Measurements from ENCODE around the gene ZNF175. TPM values are rescaled to one million over a fixed set of nuclear protein-coding genes. Genes with fewer than 3 reads are reported as not detected.
A peak's percentile ranks its signal among the peaks of the same experiment; 100 is the strongest.
"Not testable (repeated sequence)": the region's sequence is repeated elsewhere in the genome, so short reads cannot be mapped to it uniquely, and the experiment has no call there.

The ZNF175 gene
- total RNA-seq, 2 donors from 2014 or later, result 5.7 to 8.1 TPM

DNA sequence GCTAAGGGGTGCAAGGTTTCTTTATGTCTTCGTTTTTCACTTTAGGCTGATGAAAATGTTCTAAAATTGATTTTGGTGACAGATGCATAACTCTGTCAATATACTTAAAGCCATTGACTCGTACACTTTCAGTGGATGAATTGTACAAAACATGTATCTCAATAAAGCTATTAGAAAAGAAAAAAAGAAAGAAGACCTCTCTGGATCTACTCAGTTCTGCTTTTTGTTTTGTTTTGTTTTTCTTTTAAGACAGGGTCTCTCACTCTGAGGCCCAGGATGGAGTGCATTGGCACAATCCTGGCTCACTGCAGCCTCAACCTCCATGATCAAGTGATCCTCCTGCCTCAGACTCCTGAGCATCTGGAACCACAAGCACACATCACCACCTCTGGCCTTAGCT lies 55.6 kb downstream of the ZNF175 start:
- H3K27me3 ChIP-seq, result no peaks in the 10 kb centered on the region
- intact Hi-C loops (cut with DNase I), result no loop called here
- no peak overlapping the region for H3K9ac ChIP-seq (ENCODE audit: low read depth in 2 of 2, low read length in 2 of 2)
- no peaks in the 10 kb centered on the region for H3K4me1 ChIP-seq
- no peak for TF ChIP-seq CTCF (IDR thresholded peaks at IDR 0.05)
- no peak overlapping the region for H3K4me3 ChIP-seq
- no peaks in the 10 kb centered on the region for H3K9me3 ChIP-seq
- DNase-seq, result no peak
- no peak overlapping the region for H3K27ac ChIP-seq
- no peaks in the 10 kb centered on the region for H3K36me3 ChIP-seq

DNA sequence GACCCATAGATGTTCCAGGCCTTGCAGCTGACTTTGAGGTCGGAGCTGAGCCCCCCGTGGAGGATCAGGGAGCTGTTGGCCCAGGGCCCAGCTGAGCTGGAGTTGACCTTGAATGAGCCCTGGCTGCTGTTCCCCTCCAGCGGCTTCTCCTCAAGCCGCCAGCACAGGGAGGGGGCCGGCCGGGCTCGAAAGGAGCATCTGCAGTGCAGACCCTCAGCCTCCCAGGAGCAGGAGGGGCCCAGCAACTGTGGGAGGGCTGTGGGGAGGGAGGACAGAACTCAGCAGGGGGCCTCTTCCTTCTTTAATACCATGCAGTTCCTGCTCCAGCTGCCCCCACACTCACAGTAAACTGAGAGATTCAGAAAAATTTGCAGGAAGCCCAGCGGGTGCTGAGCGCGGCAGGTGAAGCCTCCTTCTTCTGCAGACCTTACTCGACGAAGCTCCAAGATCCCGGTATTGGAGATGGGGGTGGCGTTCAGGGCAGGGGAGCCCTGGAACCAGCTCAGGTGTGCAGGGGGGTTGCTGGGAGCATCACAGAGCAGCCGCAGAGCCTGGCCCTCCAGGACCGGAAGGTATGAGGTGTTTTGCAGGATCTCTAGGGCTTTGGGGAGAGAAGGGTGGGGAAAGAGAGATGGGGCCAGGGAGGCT lies 56.5 kb downstream of the ZNF175 start:
- no peak for DNase-seq
- intact Hi-C loops (cut with DNase I), result no loop called here
- Histone ChIP-seq H3K4me3 (no peak overlapping the region), H3K4me1 (no peaks in the 10 kb centered on the region), H3K9ac (ENCODE audit: low read depth in 2 of 2, low read length in 2 of 2) (no peak overlapping the region), H3K27me3 (no peaks in the 10 kb centered on the region), H3K9me3 (no peaks in the 10 kb centered on the region), H3K36me3 (no peaks in the 10 kb centered on the region), H3K27ac (no peak overlapping the region)
- no peak for TF ChIP-seq CTCF (IDR thresholded peaks at IDR 0.05)

- no peaks in the 10 kb centered on the region for H3K27me3 ChIP-seq
- no peak overlapping the region for H3K27ac ChIP-seq
- TF ChIP-seq CTCF (IDR thresholded peaks at IDR 0.05), result no peak
- H3K4me3 ChIP-seq, result no peak overlapping the region
- H3K9ac ChIP-seq (ENCODE audit: low read depth in 2 of 2, low read length in 2 of 2), result no peak overlapping the region
- H3K9me3 ChIP-seq, result no peaks in the 10 kb centered on the region
- no peak for DNase-seq
- intact Hi-C loops (cut with DNase I), result no loop called here
- no peaks in the 10 kb centered on the region for H3K4me1 ChIP-seq
- H3K36me3 ChIP-seq, result no peaks in the 10 kb centered on the region
These were observed 57.3 kb downstream of the ZNF175 start for GRCh38 chr19:51628153-51628939.

- H3K27ac ChIP-seq; H3K36me3 ChIP-seq; H3K9me3 ChIP-seq; H3K9ac ChIP-seq (ENCODE audit: low read depth in 2 of 2, low read length in 2 of 2); H3K4me3 ChIP-seq; H3K4me1 ChIP-seq; H3K27me3 ChIP-seq; intact Hi-C loops (cut with DNase I): not testable (repeated sequence)
- DNase-seq, result peak; percentile 27
These were observed 59.2 kb downstream of the ZNF175 start, which contains the start of gene SIGLEC5 for GRCh38 chr19:51630315-51630714. SIGLEC5 (minus strand) TSS chr19:51630401; CDS start chr19:51630335, 66 bp downstream.

DNA sequence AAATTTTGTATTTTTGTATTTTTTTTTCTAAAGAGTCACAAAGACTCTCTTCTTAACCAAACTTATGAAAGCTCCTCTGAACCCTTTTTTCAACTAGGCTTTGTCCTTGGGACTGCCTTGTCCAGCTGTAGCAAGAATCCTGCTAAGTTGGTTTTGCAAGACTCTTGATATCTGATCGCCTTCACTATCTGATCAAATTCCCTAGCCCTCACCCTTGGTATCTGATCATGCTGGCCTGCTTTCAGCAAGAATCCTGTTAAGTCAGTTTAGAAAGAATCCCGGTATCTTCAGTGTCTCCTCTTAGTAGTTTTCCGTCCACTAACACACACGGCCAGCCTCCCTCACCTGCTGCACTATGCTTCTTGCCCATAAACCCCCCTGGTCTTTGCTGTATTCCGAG lies 61.0 kb downstream of the ZNF175 start:
- H3K36me3 ChIP-seq, result no peaks in the 10 kb centered on the region
- no peak overlapping the region for H3K27ac ChIP-seq
- no peaks in the 10 kb centered on the region for H3K9me3 ChIP-seq
- DNase-seq, result no peak
- H3K4me3 ChIP-seq, result no peak overlapping the region
- no peaks in the 10 kb centered on the region for H3K27me3 ChIP-seq
- H3K9ac ChIP-seq (ENCODE audit: low read depth in 2 of 2, low read length in 2 of 2), result no peak overlapping the region
- intact Hi-C loops (cut with DNase I), result no loop called here
- H3K4me1 ChIP-seq, result no peaks in the 10 kb centered on the region
- TF ChIP-seq CTCF (IDR thresholded peaks at IDR 0.05), result no peak

Measured in colonic mucosa (tissue), 4 donors.